Activated CD4-positive, CD25-positive, alpha-beta regulatory T cell (primary cell): ENCODE measurements around the gene S1PR5.

Experiments used
- DNase-seq, 4 experiments: peaks; one replicate each; lab custom pipeline; 2025; lab: John Stamatoyannopoulos, UW

S1PR5 gene

DNA sequence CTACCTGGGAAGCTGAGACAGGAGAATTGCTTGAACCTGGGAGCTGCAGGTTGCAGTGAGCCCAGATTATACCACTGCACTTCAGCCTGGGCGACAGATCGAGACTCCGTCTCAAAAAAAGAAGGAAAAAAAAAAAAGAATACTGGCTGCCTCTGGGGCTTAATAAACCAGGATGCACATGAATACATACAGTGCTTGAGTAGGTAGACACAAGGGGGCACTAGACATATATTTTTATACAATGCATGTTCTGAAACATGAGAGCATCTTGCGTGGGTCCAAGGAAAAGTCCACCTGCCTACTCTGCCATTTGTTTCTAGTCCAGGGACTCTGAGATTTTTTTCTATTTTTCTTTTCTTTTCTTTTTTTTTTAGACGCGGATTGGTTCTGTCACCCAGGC lies 45.3 kb downstream of the S1PR5 start:
- DNase-seq, result no peak

DNA sequence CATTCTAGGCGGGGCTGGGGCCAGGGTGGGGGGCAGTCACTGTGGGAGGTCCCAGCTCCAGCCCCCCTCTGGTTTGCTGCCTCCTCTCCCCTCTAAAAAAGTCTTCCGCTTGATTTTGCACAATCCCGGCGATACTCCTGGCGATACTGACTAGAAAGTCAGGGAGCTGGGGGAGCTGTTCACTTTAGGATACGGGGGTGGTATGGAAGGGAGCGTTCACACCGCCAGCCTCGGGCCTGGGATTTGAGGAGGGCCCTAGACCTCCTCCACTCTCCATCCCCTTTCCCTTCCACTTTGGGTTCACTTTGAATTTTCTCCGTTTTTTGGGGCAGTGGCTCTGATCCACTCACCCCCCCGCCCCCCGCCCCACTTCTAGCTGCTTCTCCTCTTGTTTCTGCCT lies 49.1 kb downstream of the S1PR5 start:
- no peak for DNase-seq

DNA sequence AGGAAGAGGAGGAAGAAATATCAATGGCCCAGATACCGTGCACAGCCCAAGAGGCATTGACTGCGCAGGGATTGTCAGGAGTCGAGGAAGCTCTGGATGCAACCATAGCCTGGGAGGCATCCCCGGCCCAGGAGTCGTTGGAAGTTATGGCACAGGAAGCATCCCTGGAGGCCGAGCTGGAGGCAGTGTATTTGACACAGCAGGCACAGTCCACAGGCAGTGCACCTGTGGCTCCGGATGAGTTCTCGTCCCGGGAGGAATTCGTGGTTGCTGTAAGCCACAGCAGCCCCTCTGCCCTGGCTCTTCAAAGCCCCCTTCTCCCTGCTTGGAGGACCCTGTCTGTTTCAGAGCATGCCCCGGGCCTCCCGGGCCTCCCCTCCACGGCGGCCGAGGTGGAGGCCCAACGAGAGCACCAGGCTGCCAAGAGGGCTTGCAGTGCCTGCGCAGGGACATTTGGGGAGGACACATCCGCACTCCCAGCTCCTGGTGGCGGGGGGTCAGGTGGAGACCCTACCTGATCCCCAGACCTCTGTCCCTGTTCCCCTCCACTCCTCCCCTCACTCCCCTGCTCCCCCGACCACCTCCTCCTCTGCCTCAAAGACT lies 50.0 kb downstream of the S1PR5 start:
- no peak for DNase-seq

DNA sequence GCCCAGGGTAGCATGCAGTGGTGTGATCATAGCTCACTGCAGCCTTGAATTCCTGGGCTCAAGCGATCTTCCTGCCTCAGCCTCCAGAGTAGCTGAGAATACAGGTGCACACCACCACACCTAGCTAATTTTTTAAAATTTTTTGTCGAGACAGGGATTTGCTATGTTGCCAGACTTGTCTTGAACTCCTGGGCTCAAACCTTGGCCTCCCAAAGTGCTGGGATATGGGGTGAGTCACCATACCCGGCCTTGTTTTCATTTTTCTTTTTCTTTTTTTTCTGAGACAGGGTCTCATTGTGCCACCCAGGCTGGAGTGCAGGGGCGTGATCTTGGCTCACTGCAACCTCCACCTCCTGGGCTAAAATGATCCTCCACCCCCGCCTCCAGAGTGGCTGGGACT lies 52.8 kb downstream of the S1PR5 start:
- no peak for DNase-seq
